PC-9 (cell line): ENCODE results near the gene DLGAP4. TPM values are rescaled to one million over a fixed set of nuclear protein-coding genes. Genes with fewer than 3 reads are reported as not detected.

Experiments used
- BruUV-seq: library from RNA; stranded (reverse); fragments of 400-500 nt; replicated peaks from 2 replicates; lab custom pipeline; 2021; lab: Mats Ljungman, UMichigan
- CTCF ChIA-PET: fragments of 300-600 bp; sonication (Branson Sonifier 250); formaldehyde crosslinking; loops from one replicate; lab custom pipeline; 2022; ENCODE audit warnings: antibody characterized with exemption; lab: Charles Lee
- POLR2A ChIA-PET: fragments of 300-600 bp; sonication (Branson Sonifier 250); formaldehyde crosslinking; loops from one replicate; lab custom pipeline; 2022; ENCODE audit warnings: antibody characterized with exemption; ENCODE audit not compliant: unreplicated experiment; lab: Charles Lee
- DNase-seq, 2 experiments: peaks; one replicate each; pipeline versions ENCODE4 v3.0.0 to v3.0.0-alpha.2; 2015 to 2022; ENCODE audit warnings: mixed read lengths in 1 of 2
- H2AFZ ChIP-seq: fragments of 200-600 bp; sonication (generic); 2 replicates; pipeline ENCODE4 v1.8.1; 2017; ENCODE audit warnings: antibody characterized with exemption
- H3F3A ChIP-seq: fragments of 200-600 bp; sonication (generic); 2 replicates; pipeline ENCODE4 v1.8.1; 2017; ENCODE audit warnings: antibody characterized with exemption, mild to moderate bottlenecking, low read depth; ENCODE audit not compliant: insufficient read depth
- H3K27ac ChIP-seq: fragments of 200-600 bp; sonication (generic); 2 replicates; pipeline ENCODE4 v1.6.1; 2016; ENCODE audit warnings: mixed run types
- H3K27me3 ChIP-seq: fragments of 200-600 bp; sonication (generic); 2 replicates; pipeline ENCODE4 v1.6.1; 2016; ENCODE audit warnings: low read depth, mixed run types; ENCODE audit not compliant: insufficient read depth
- H3K36me3 ChIP-seq: fragments of 200-600 bp; sonication (generic); 2 replicates; pipeline ENCODE4 v1.6.1; 2016; ENCODE audit warnings: low read depth, mixed run types
- H3K4me1 ChIP-seq: fragments of 200-600 bp; sonication (generic); replicated peaks from 2 replicates; pipeline ENCODE4 v1.6.1; 2016; ENCODE audit warnings: mixed run types; ENCODE audit not compliant: insufficient read depth
- H3K4me2 ChIP-seq: fragments of 200-600 bp; sonication (generic); 2 replicates; pipeline ENCODE4 v1.6.1; 2017; ENCODE audit warnings: mixed run types
- H3K4me3 ChIP-seq: fragments of 200-600 bp; sonication (generic); 2 replicates; pipeline ENCODE4 v1.6.1; 2016; ENCODE audit warnings: mixed run types
- H3K79me2 ChIP-seq: fragments of 200-600 bp; sonication (generic); 2 replicates; pipeline ENCODE4 v1.6.1; 2017; ENCODE audit warnings: low read depth, mixed run types
- H3K9me2 ChIP-seq: fragments of 200-600 bp; sonication (generic); 2 replicates; pipeline ENCODE4 v1.8.1; 2017; ENCODE audit warnings: mild to moderate bottlenecking; ENCODE audit not compliant: insufficient read depth
- H3K9me3 ChIP-seq: fragments of 200-600 bp; sonication (generic); 2 replicates; pipeline ENCODE4 v1.8.1; 2016; ENCODE audit warnings: low read depth; ENCODE audit not compliant: insufficient read depth
- H4K20me1 ChIP-seq: fragments of 200-600 bp; sonication (generic); 2 replicates; pipeline ENCODE4 v1.8.1; 2017; ENCODE audit not compliant: insufficient read depth
- EZH2 ChIP-seq: fragments of 200-600 bp; sonication (generic); IDR thresholded peaks from 2 replicates; pipeline ENCODE4 v1.8.0; 2017; ENCODE audit warnings: antibody characterized with exemption, low read depth
- intact Hi-C: fragments of 100-400 bp; cut with micrococcal nuclease; formaldehyde crosslinking; loops from one replicate; pipeline ENCODE4 v1.10.0; 2022; ENCODE audit not compliant: unreplicated experiment
- total RNA-seq: library from RNA; stranded (reverse); gene quantifications from 2 replicates; pipeline ENCODE4 v1.2.3, GENCODE V29; 2021
- TF ChIP-seq, protein P1 (sequence below): fragments of 200-600 bp; sonication (generic); conservative IDR thresholded peaks from 2 replicates; pipeline ENCODE4 v1.6.1; 2017; ENCODE audit warnings: mixed run types, antibody characterized with exemption, mild to moderate bottlenecking, moderate library complexity

The DLGAP4 gene
- total RNA-seq, 1 experiment from 2014 or later = 62.6 TPM

DNA sequence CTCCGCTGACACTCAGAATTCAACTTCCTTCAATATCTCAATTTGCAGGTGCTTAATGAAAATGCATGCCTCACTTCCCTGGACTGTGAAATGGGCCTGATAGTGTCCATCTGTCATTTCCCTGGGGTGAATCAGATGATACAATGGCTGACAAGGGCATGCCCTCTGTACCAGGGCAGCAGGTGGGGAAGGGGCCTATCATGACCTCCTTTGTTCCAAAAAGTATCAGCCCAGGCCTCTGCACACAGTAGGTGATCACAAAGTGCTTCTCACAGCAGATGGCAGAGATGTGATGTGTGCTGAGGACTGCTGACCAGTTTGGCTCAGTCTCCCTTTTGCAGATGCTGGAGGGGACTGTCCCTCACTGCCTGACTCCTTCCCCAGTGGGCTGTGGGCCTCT, 44.3 kb downstream of the DLGAP4 start:
- no peak for DNase-seq
- Histone ChIP-seq H3K36me3 (no peaks in the 10 kb centered on the region), H3K4me2 (no peak overlapping the region), H3K9me2 (no peaks in the 10 kb centered on the region), H3K27me3 (no peaks in the 10 kb centered on the region), H3F3A (peaks cover 12% of the 10 kb centered on the region; the same call in 1 of the 2 replicates), H3K79me2 (no peaks in the 10 kb centered on the region), H3K27ac (no peak overlapping the region), H3K4me1 (0 out of 2 replicates have a peak, but pooled peaks cover 7% of the 10 kb centered on the region), H4K20me1 (no peaks in the 10 kb centered on the region), H2AFZ (no peak overlapping the region), H3K9me3 (no peaks in the 10 kb centered on the region), H3K4me3 (no peak overlapping the region)
- intact Hi-C loops = no loop called here
- POLR2A ChIA-PET = no interaction called here
- BruUV-seq = no TSS peak
- CTCF ChIA-PET = no interaction called here
- TF ChIP-seq EZH2 = no peak

DNA sequence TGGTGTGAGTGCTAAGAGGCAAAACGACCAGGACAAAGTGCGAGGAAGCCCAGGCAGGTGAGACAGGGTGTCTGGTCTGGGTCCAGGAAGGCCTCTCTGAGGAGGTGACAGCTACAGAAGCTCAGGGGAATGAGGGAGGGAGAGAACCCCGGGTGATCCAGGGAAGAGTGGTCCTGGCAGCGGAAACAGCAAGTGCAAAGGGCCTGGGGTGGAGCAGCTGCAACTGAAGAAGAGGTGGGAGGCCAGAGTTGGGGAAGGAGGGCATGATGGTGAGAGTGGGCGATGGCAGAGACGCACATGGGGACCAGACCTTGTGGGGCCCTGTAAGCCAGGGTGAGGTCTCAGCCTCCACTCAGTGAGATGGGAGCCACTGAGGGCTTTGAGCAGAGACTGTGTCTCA, 45.8 kb downstream of the DLGAP4 start:
- Histone ChIP-seq H3K36me3 (no peaks in the 10 kb centered on the region), H3K4me1 (0 out of 2 replicates have a peak, but pooled peaks cover 7% of the 10 kb centered on the region), H3K4me3 (no peak overlapping the region), H3K4me2 (no peak overlapping the region), H2AFZ (no peak overlapping the region), H3K27me3 (no peaks in the 10 kb centered on the region), H3F3A (peaks cover 12% of the 10 kb centered on the region; the same call in 1 of the 2 replicates), H3K27ac (no peak overlapping the region), H3K79me2 (no peaks in the 10 kb centered on the region), H3K9me3 (no peaks in the 10 kb centered on the region), H3K9me2 (no peaks in the 10 kb centered on the region), H4K20me1 (no peaks in the 10 kb centered on the region)
- no peak for DNase-seq
- POLR2A ChIA-PET = no interaction called here
- no peak for TF ChIP-seq EZH2
- TF ChIP-seq, protein P1, sequence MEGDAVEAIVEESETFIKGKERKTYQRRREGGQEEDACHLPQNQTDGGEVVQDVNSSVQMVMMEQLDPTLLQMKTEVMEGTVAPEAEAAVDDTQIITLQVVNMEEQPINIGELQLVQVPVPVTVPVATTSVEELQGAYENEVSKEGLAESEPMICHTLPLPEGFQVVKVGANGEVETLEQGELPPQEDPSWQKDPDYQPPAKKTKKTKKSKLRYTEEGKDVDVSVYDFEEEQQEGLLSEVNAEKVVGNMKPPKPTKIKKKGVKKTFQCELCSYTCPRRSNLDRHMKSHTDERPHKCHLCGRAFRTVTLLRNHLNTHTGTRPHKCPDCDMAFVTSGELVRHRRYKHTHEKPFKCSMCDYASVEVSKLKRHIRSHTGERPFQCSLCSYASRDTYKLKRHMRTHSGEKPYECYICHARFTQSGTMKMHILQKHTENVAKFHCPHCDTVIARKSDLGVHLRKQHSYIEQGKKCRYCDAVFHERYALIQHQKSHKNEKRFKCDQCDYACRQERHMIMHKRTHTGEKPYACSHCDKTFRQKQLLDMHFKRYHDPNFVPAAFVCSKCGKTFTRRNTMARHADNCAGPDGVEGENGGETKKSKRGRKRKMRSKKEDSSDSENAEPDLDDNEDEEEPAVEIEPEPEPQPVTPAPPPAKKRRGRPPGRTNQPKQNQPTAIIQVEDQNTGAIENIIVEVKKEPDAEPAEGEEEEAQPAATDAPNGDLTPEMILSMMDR = no peak
- CTCF ChIA-PET = no interaction called here
- no TSS peak for BruUV-seq
- intact Hi-C loops = no loop called here

DNA sequence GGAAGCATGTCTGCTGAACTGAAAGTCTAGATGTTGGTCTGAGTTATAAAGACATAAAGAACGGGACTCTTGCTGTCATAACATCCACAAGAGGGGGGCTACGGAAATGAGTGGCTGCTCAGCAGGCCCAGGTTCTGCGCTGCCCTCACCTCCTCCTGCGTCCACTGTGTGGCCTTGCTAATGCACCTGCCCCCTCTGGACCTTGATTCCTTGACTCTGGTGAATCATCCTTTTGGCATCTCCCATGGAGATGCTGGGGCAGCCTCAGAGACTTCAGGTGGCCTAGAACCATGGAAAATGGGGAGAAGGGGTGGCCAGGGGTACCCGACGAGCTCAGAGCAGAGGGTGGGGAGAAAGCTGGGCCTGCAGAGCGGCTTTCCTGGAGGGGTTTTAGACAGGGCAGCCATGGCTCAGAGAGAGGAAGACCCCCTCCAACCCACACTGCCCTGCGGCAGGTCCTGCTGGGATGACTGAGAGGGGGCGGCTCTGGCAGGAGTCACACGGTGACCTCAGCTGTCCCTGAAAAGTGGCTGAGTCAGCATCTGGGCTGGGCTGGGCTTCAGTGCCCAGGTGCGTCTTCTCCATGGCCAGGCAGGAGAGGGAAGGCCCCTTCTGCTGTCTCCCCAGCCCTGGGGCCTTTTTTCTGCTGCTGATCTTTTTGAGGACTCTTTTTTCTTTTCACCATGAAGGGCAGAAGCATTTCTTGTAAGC, 46.9 kb downstream of the DLGAP4 start:
- H3K27ac ChIP-seq = no peak overlapping the region
- intact Hi-C loops = no loop called here
- no peak for DNase-seq
- no TSS peak for BruUV-seq
- TF ChIP-seq, protein P1 = no peak
- TF ChIP-seq EZH2 = no peak
- 0 out of 2 replicates have a peak, but pooled peaks cover 7% of the 10 kb centered on the region for H3K4me1 ChIP-seq
- H3K27me3 ChIP-seq = no peaks in the 10 kb centered on the region
- H3K9me2 ChIP-seq = no peaks in the 10 kb centered on the region
- H3K9me3 ChIP-seq = no peaks in the 10 kb centered on the region
- H4K20me1 ChIP-seq = no peaks in the 10 kb centered on the region
- H3K79me2 ChIP-seq = no peaks in the 10 kb centered on the region
- no peak overlapping the region for H2AFZ ChIP-seq
- no peak overlapping the region for H3K4me2 ChIP-seq
- H3F3A ChIP-seq = peaks cover 12% of the 10 kb centered on the region; the same call in 1 of the 2 replicates
- ChIA-PET CTCF (no interaction called here), POLR2A (no interaction called here)
- H3K4me3 ChIP-seq = no peak overlapping the region
- H3K36me3 ChIP-seq = no peaks in the 10 kb centered on the region
